Tibial nerve (tissue), 4 donors: ENCODE data around the gene TTC23L.
A peak's percentile ranks its signal among the peaks of the same experiment; 100 is the strongest.

ENCODE experiments used
- CTCF ChIP-seq, 5 experiments: fragments of 200-600 bp in 3 of 5; fragments of 450-650 bp in 2 of 5; sonication (generic) in 3 of 5; IDR thresholded peaks; one replicate each; pipeline ENCODE4 v1.5.1; 2016 to 2019; ENCODE audit warnings: antibody characterized with exemption in 5 of 5, mild to moderate bottlenecking in 3 of 5, moderate library complexity in 2 of 5
- EP300 ChIP-seq, 2 donors: sonication (generic); formaldehyde crosslinking; IDR thresholded peaks; one replicate each; pipeline ENCODE4 v1.6.1; 2017; ENCODE audit warnings: antibody characterized with exemption in 2 of 2, mild to moderate bottlenecking in 1 of 2
- POLR2A ChIP-seq, 2 donors: fragments of 450-650 bp; IDR thresholded peaks; one replicate each; pipeline ENCODE4 v1.6.1; 2017; ENCODE audit warnings: antibody characterized with exemption in 2 of 2, mild to moderate bottlenecking in 2 of 2, moderate library complexity in 2 of 2

DNA sequence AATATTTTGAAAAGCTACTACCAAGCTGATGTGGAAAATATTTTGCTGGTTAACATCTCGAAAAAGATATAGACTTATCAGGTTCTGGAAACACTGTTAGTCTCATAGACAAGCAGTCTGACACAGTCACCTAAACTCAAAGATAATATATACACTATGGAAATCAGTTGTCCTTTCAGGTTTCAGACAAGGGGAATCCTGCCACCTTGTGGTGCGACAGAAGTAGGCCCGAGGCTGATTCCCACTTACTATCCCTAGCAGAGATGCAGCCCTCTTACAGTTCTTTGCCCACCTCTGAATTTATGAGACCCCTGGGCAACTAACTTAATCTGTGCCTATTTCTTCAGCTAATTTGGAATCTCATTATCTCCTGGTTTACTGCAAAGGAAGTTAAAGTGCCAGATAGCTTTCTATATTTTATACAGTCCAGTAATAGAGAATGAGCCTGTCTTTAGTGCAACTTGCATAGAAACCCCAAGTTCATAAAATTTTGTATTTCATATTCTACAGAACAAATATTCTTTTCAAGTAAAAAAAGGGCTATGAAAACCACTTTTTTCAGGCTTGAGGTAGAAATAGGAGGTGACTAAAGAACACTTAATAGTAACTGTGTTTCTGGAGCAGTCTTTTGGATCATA is 59.4 kb downstream of the TTC23L start:
- peak; percentile 72 to 87 (median 80) for TF ChIP-seq CTCF (IDR thresholded peaks at IDR 0.05)
- no peak for TF ChIP-seq POLR2A (IDR thresholded peaks at IDR 0.05)
- TF ChIP-seq EP300 (IDR thresholded peaks at IDR 0.05): peak in 1 of 2 donors; percentile 36
